ENCODE data around the gene LIN54.
"Not testable (repeated sequence)": the region's sequence is repeated elsewhere in the genome, so short reads cannot be mapped to it uniquely, and the experiment has no call there.

LIN54 gene

GRCh38 chr4:82947498-82947897, 63.1 kb downstream of the LIN54 start:
- DNase-seq (ENCODE audit: low read depth) = no peak

GRCh38 chr4:82939414-82939813, 71.2 kb downstream of the LIN54 start:
- no peak for DNase-seq (ENCODE audit: low read depth)

DNA sequence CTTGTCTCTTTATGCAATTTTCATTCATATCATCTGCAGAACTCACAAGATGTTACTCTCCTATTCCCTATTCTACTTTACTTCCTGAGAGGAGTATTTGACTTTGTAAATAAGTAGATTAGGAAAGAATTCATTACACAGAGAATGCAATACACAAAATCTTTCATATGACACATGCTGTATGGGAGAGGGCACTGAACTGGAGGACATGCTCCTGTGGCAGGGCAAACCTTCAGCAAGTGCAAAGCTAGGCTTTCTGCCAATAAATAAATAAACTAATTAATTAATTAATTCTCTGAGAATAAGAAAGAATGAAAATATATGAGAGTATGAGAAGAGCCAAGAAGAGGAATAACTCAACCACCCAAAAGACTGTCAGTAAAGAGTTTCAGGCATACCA, 76.2 kb downstream of the LIN54 start:
- no peak for DNase-seq (ENCODE audit: low read depth)

DNA sequence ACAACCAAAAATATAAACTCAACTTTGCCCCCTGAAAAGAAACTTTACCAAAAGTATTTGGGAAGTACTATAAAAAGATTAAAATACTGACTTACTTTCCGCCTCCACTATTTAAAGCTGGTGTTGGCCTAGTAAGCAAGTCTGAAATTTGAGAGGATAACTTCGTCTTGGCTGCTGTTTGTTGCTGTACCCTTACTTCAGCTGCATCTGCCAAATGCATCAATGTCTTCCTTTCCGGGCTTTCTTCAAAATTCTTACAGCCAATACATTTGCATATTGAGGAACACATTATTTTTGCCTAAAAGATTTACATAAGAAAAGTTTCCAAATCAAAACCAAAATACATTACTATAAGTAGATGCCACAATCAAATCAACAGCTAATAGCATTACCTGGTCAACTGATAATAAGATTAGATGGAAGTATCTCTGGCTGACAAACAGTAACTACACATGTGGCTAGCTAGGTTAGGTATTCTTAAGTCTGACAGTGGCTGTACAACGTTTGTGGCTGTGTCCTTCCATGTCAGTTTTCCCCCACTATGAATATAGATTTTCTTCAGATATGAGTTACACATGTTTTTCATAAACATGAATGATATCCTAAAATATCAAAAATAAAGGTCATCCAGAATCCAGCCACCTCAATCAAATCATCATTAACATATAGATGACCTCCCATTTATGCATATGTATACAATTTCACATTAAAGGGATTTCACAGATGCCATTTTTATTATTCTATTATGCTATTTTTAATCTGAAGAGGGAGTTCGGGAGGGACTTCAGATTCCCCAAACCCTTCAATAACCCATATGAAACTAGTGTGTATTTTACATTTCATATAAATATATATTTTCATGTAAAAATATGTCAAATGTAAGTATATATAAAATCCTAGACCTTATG, 79.5 kb downstream of the LIN54 start:
- no peak for DNase-seq (ENCODE audit: low read depth)

DNA sequence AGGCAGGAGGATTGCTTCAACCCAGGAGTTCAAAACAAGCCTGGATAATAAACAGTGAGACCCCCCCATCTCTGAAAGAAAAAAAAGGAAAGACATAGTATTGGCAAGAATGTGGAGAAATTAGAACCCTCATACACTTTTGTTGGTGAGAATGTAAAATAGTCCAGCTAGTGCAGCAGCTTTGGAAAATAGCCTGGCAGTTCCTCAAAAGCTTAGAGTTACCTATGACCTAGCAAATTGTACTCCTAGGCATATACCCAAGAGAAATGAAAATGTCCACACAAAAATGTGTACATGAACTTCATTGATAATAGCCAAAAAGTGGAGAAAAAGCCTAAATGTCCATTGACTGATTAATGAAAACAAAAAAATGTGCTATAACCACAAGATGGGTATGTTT, 88.8 kb downstream of the LIN54 start:
- DNase-seq (ENCODE audit: low read depth) = no peak

DNA sequence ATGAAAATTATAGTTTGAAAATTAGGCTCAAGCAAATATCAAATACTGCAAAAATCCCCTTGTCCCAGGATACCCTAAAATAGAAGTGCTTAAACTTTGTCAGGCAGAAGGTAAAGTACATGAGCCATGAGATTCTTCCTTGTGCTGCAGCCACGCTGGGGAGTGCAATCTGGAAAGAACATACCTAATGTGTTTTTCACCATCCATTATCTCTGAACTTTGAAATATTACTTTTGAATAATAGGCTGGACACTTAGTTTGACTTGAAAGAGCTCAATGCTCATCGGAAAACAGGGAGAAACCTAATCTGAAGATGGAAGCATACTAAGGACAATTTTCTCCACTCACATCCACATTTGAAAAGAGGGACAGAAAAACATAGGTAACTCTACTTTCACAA, 91.2 kb downstream of the LIN54 start:
- DNase-seq (ENCODE audit: low read depth) = no peak

DNA sequence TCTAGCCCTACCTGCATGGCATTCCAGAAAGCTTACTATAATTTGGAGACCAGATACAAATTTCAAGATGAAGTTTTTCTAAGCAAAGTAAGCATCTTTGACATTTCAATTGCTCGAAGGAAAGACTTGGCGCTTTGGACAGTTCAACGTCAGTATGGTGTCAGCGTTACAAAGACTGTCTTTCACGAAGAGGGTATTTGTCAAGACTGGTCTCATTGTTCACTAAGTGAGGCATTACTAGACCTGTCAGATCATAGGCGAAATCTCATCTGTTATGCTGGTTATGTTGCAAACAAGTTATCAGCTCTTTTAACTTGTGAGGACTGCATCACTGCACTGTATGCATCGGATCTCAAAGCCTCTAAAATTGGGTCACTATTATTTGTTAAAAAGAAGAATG, 92.5 kb downstream of the LIN54 start:
- no peak for DNase-seq (ENCODE audit: low read depth)

- not testable (repeated sequence) for DNase-seq (ENCODE audit: low read depth)
Observed at GRCh38 chr4:82913968-82914367, 96.7 kb downstream of the LIN54 start.

DNA sequence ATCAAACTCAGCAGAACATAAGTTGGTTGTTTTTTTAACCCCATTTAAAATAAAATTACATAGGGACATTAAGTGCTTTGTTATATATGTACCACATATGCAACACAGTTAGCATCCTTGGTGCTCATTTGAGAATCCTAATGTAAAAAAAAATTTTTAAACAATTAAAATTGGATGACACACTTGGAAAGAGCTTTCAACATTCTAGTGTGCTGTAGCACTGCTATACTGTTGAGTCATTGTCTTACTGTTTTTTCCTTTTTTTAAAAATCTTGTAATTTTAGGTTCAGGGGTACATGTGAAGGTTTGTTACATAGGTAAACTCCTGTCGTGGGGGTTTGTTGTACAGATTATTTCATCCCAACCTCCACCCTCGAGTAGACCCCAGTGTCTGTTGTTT, 97.3 kb downstream of the LIN54 start:
- DNase-seq (ENCODE audit: low read depth) = no peak

GRCh38 chr4:82909326-82909725, 101.3 kb downstream of the LIN54 start:
- DNase-seq (ENCODE audit: low read depth) = no peak

DNA sequence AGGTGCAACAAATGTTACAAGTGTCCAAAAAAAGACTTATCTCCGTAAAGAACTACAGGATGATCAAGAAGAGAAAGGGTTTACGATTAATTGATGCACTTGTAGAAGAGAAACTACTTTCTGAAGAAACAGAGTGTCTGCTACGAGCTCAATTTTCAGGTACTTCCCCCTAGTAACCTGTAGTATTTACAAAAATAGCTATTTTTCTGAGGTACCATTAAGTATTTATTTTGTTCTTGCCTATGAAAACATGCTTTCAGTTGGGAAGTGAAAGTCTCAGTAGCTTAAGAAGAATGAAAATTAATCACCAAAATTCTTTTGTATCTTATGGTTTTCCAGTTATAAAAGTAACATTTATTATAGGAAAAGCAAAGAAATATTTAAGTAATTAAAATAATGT, 104.2 kb downstream of the LIN54 start:
- DNase-seq (ENCODE audit: low read depth) = no peak

DNA sequence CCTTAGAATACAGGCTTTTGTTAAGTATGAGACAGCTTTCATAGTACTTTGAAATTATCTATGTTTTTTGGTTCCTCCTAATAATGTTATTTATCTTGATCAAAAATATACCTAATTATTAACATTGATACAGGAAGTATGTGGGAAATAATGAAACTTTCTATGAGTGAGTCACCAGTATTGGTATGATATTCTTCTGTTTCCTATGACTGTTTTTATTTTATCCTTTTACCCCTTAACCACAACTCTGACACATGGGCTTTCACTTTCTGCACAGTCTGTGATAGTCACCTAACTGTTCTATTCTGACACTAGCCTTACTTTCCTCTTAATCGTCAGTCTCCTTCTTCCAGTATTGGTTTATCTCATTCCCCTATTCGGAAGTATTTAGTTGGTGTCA, 105.4 kb downstream of the LIN54 start:
- DNase-seq (ENCODE audit: low read depth) = no peak

DNA sequence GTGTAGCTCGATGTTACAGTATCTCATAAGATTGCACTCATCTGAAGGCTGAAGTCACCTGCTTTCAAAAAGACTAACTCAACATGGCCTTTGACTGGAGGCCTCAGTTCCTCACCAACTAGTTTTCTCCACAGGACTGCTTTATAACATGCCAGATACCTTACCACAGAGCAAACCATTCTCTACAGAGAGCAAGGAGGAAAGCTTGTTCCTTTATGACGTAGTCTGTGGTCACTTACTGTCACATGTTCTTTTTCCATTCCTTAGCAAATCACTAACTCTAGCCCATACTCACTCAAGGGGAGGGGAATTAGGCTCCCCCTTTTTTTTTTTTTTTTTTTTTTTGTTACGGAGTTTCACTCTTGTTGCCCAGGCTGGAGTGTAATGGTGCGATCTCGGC, 106.9 kb downstream of the LIN54 start:
- no peak for DNase-seq (ENCODE audit: low read depth)

- no peak for DNase-seq (ENCODE audit: low read depth)
Observed at GRCh38 chr4:82901183-82901718, 109.4 kb downstream of the LIN54 start.

GRCh38 chr4:82900411-82901182, 110.0 kb downstream of the LIN54 start, which contains the start of gene THAP9:
THAP9 (plus strand) TSS chr4:82900735; CDS start chr4:82900803, 68 bp downstream.
- DNase-seq (ENCODE audit: low read depth) = peak; percentile 95

DNA sequence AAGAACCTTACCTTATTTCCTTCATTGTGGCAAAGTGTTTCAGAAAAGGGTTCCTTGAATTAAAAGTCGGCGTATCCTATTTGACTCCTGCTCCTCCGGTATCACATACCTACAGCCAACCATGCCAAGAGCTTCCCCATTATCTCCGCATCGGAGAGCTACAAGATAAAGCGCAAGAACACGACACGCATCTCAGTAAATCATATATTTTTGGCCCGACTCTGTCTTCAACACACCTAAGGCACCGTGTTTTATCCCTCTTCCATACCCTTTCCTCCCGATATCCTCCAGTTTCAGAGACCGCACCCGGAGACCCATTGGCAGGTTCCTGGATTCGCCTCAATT, 110.6 kb downstream of the LIN54 start:
- no peak for DNase-seq (ENCODE audit: low read depth)

DNA sequence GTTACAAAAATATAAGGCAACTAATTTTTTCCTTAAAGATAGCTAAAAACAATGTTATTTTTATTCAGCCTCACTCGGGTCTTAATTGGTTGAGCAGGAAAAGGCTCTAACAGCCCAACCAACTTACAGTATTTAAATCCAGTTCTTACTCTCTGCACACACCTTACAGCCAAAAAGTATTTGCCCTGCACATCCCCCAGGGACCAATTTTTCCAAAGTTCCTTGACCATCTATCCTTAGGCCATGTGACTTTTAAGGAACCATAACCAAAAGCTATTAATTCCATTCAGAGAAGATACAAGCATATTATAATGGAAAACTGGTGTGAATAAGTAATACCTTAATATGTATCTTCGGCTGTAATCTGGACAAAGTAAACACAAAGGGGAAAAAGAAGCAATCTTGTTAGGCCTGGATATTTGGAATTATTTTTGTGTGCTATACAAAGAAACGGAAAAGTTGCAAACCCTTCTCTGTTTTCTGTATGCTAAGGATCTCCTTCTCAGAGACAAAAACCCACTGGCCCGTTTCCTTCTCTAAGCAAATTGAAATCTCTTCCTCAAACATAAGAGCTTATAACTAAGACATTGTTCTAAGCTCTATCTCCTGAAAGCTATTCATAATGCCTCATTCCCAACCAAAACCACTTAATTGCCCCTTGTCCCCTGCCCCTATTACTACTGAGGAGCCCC, 111.1 kb downstream of the LIN54 start:
- no peak for DNase-seq (ENCODE audit: low read depth)

GRCh38 chr4:82898322-82899243, 112.0 kb downstream of the LIN54 start:
- no peak for DNase-seq (ENCODE audit: low read depth)

- DNase-seq (ENCODE audit: low read depth) = no peak
Observed at GRCh38 chr4:82896755-82897154, 113.9 kb downstream of the LIN54 start.

DNA sequence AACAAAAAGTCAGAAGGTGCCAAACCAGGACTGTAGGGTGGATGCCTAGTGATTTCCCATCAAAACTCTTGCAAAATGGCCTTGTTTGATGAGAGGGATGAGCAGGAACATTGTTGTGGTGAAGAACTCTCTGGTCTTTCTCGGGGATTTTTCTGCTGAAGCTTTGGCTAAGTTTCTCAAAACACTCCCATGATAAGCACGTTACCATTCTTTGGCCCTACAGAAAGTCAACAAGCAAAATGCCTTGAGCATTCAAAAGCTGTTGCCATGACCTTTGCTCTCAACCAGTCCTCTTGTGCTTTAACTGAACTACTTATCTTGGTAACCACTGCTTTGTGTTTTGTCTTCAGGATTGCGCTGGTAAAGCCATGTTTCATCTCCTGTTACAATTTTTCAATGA, 116.7 kb downstream of the LIN54 start:
- DNase-seq (ENCODE audit: low read depth) = no peak

DNA sequence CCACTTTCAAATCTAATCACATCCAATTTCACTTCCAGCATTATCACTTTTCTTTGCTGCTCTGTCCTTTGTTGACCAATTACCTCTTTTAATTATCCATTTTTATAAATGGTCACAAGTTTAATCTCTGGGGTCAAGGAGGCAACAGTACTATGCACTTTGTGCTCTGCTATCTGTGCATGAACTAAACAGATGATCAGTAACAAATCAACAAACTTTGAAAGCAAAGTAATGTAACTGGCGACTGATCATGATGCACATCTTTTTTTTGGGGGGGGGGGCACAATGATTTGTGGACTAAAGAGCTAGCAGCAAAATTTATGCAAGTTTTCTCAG, 118.2 kb downstream of the LIN54 start:
- DNase-seq (ENCODE audit: low read depth) = no peak

Data from stimulated activated CD8-positive, alpha-beta memory T cell treated with anti-CD3 and anti-CD28 coated beads, Interleukin-15, amount 100 ng/mL, for 1 hour (primary cell).